Endothelial cell of umbilical vein (primary cell): ENCODE results near the gene ELOB. TPM values are rescaled to one million over a fixed set of nuclear protein-coding genes. Genes with fewer than 3 reads are reported as not detected.

Source experiments
- BruUV-seq: library from RNA; stranded (reverse); fragments of 400-500 nt; replicated peaks from 2 replicates; lab custom pipeline; 2021; lab: Mats Ljungman, UMichigan
- CTCF ChIA-PET: fragments of 300-600, 350-600 bp; sonication (Branson Sonifier 250); formaldehyde crosslinking; loops from one replicate; lab custom pipeline; 2021; ENCODE audit warnings: antibody characterized with exemption, inconsistent platforms; lab: Charles Lee
- POLR2A ChIA-PET: fragments of 300-600, 350-600 bp; sonication (Branson Sonifier 250); formaldehyde crosslinking; loops from one replicate; lab custom pipeline; 2021; ENCODE audit warnings: antibody characterized with exemption, inconsistent platforms; lab: Charles Lee
- DNase-seq: peaks from one replicate; pipeline ENCODE4 v3.0.0-alpha.2; 2011; ENCODE audit warnings: low read depth, low spot score
- FAIRE-seq: peaks from 2 replicates; lab custom pipeline; 2011; peaks lifted over from hg19 to GRCh38; lab: Jason Lieb, UNC
- H2AFZ ChIP-seq: 2 replicates; pipeline ENCODE4 v1.6.0; 2012; ENCODE audit warnings: low read depth, low read length, control low read depth, inconsistent platforms
- H3K27ac ChIP-seq: 2 replicates; pipeline ENCODE4 v1.5.1; 2011; ENCODE audit warnings: low read depth, mild to moderate bottlenecking, control low read depth, low read length, moderate library complexity; ENCODE audit not compliant: insufficient read depth
- H3K27me3 ChIP-seq, 2 experiments: 2 replicates each; pipeline versions ENCODE4 v1.6.0 to v1.6.1; 2011; ENCODE audit warnings: low read length in 2 of 2, mixed read lengths in 1 of 2; ENCODE audit not compliant: control insufficient read depth in 2 of 2, insufficient read depth in 2 of 2
- H3K36me3 ChIP-seq, 2 experiments: 2 replicates in 1 of 2; 3 replicates in 1 of 2; pipeline ENCODE4 v1.5.1; 2011; ENCODE audit warnings: low read length in 2 of 2, mild to moderate bottlenecking in 1 of 2, moderate library complexity in 1 of 2; ENCODE audit not compliant: control insufficient read depth in 2 of 2, insufficient read depth in 2 of 2; ENCODE audit errors: extremely low read depth in 1 of 2
- H3K4me1 ChIP-seq: 3 replicates; pipeline ENCODE4 v1.5.1; 2011; ENCODE audit warnings: mild to moderate bottlenecking, low read length; ENCODE audit not compliant: control insufficient read depth, insufficient read depth; ENCODE audit errors: extremely low read depth
- H3K4me2 ChIP-seq: 2 replicates; pipeline ENCODE4 v1.6.1; 2011; ENCODE audit warnings: low read length, control low read depth, mixed read lengths; ENCODE audit not compliant: insufficient read depth
- H3K4me3 ChIP-seq, 3 experiments: fragments of 200-600 bp in 1 of 3; sonication (generic), shearing (Covaris generic) in 1 of 3; replicated peaks in 1 of 3; 2 replicates each; pipeline ENCODE4 v1.5.1; 2011 to 2016; ENCODE audit warnings: control low read depth in 3 of 3, low read length in 3 of 3, mild to moderate bottlenecking in 2 of 3, inconsistent platforms in 1 of 3, low read depth in 1 of 3, moderate library complexity in 1 of 3; ENCODE audit not compliant: insufficient read depth in 1 of 3
- H3K79me2 ChIP-seq: 2 replicates; pipeline ENCODE4 v1.6.0; 2012; ENCODE audit warnings: low read length, inconsistent platforms; ENCODE audit not compliant: control insufficient read depth, insufficient read depth
- H3K9ac ChIP-seq: replicated peaks from 2 replicates; pipeline ENCODE3; 2011; ENCODE audit warnings: low read length, control low read depth; ENCODE audit not compliant: insufficient read depth; ENCODE audit errors: extremely low read depth
- H3K9me1 ChIP-seq: replicated peaks from 3 replicates; pipeline ENCODE4 v1.6.0; 2011; ENCODE audit warnings: mild to moderate bottlenecking, low read length; ENCODE audit not compliant: control insufficient read depth, insufficient read depth; ENCODE audit errors: extremely low read depth
- H3K9me3 ChIP-seq: replicated peaks from 2 replicates; pipeline ENCODE4 v1.5.1; 2012; ENCODE audit warnings: low read length, inconsistent platforms; ENCODE audit not compliant: control insufficient read depth, insufficient read depth
- H4K20me1 ChIP-seq: replicated peaks from 2 replicates; pipeline ENCODE3; 2011; ENCODE audit warnings: mild to moderate bottlenecking, low read length; ENCODE audit not compliant: control insufficient read depth, insufficient read depth; ENCODE audit errors: extremely low read depth
- CTCF ChIP-seq, 2 donors: IDR thresholded peaks; 1 replicate in 1 of 2; 2 replicates in 1 of 2; pipeline ENCODE4 v1.5.1; 2011; ENCODE audit warnings: low read length in 2 of 2, mild to moderate bottlenecking in 2 of 2, moderate library complexity in 2 of 2, control low read depth in 1 of 2, inconsistent platforms in 1 of 2, low read depth in 1 of 2; ENCODE audit not compliant: insufficient read depth in 1 of 2; ENCODE audit errors: extremely low read depth in 1 of 2
- EZH2 ChIP-seq: IDR thresholded peaks from 2 replicates; pipeline ENCODE4 v1.6.1; 2012; ENCODE audit warnings: borderline replicate concordance, low read depth, mild to moderate bottlenecking, moderate library complexity, low read length, inconsistent platforms; ENCODE audit not compliant: severe bottlenecking
- FOS ChIP-seq: IDR thresholded peaks from 2 replicates; pipeline ENCODE4 v1.6.1; 2011; ENCODE audit warnings: mild to moderate bottlenecking, low read length, moderate library complexity, borderline replicate concordance; ENCODE audit not compliant: insufficient read depth
- GATA2 ChIP-seq: IDR thresholded peaks from 2 replicates; pipeline ENCODE4 v1.7.0; 2011; ENCODE audit warnings: low read depth, mild to moderate bottlenecking, moderate library complexity, mixed read lengths, low read length; ENCODE audit not compliant: insufficient read length, insufficient read depth
- JUN ChIP-seq: IDR thresholded peaks from 2 replicates; pipeline ENCODE4 v1.6.1; 2011; ENCODE audit warnings: borderline replicate concordance, low read depth; ENCODE audit not compliant: insufficient read length, insufficient read depth
- MAX ChIP-seq: IDR thresholded peaks from 2 replicates; pipeline ENCODE4 v1.6.1; 2011; ENCODE audit not compliant: insufficient read depth, insufficient read length
- MYC ChIP-seq: IDR thresholded peaks from one replicate; pipeline ENCODE4 v1.6.1; 2011; ENCODE audit warnings: mild to moderate bottlenecking, low read depth, low read length
- POLR2A ChIP-seq: IDR thresholded peaks from 2 replicates; pipeline ENCODE4 v1.6.1; 2012; ENCODE audit warnings: low read depth, mild to moderate bottlenecking, control low read depth, low read length
- POLR2AphosphoS5 ChIP-seq: IDR thresholded peaks from 2 replicates; pipeline ENCODE4 v1.6.1; 2012; ENCODE audit warnings: low read depth, mild to moderate bottlenecking, control low read depth, low read length, moderate library complexity; ENCODE audit not compliant: insufficient read depth
- dilution Hi-C: fragments of 300-500 bp; cut with MboI; formaldehyde crosslinking; loops from one replicate; pipeline ENCODE4 v1.15.0; 2019; ENCODE audit warnings: low sequenced_read_pairs; ENCODE audit not compliant: extremely low pct_ligation_motif_present
- intact Hi-C: fragments of 100-400 bp; cut with micrococcal nuclease; formaldehyde crosslinking; loops from one replicate; pipeline ENCODE4 v1.10.0; 2022
- polyA plus RNA-seq, 4 experiments: library from polyadenylated mRNA; depleted of rRNA in 3 of 4; stranded (reverse) in 3 of 4; unstranded in 1 of 4; fragments of >200 nt; gene quantifications; 2 replicates each; pipeline versions ENCODE4 v1.2.1 to v1.2.3, GENCODE V29; 2011 to 2012; ENCODE audit warnings: missing spikeins in 1 of 4
- total RNA-seq: library from RNA; stranded (reverse); gene quantifications from 2 replicates; pipeline ENCODE4 v1.2.3, GENCODE V29; 2021

ELOB gene
- total and polyA plus RNA-seq, 2 donors (not counting 3 experiments of a cell fraction or from before 2014, with no cell fraction given): 251 to 848 TPM

DNA sequence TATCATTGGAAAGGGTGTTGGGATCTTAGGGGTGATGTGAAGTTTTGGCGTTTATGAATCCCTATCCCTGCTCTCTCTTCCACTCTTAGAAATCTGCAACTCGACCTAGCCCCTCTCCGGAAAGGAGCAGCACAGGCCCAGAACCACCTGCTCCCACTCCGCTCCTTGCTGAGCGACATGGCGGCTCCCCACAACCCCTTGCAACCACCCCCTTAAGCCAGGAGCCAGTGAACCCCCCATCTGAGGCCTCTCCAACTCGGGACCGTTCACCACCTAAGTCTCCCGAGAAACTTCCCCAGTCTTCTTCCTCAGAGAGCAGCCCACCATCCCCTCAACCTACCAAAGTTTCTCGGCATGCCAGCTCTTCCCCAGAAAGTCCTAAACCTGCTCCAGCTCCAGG is 15.6 kb downstream of the ELOB start:
- POLR2A ChIA-PET: no interaction called here
- intact Hi-C loops (no loop called here), dilution Hi-C loops (no loop called here)
- H3K9me3 ChIP-seq: no peaks in the 10 kb centered on the region
- peaks cover 99% of the 10 kb centered on the region for H3K79me2 ChIP-seq
- H4K20me1 ChIP-seq: peaks cover 5% of the 10 kb centered on the region
- BruUV-seq: no TSS peak
- no peak overlapping the region for H3K4me3 ChIP-seq
- CTCF ChIA-PET: no interaction called here
- no peak for FAIRE-seq
- TF ChIP-seq JUN (no peak), CTCF (IDR thresholded peaks at IDR 0.05; ENCODE audit: extremely low read depth in 1 of 2, insufficient read depth in 1 of 2, low read depth in 1 of 2, low read length in 2 of 2) (no peak), MAX (no peak), GATA2 (no peak), POLR2A (no peak), FOS (no peak), EZH2 (no peak), MYC (no peak), POLR2AphosphoS5 (no peak)
- DNase-seq: no peak
- no peak overlapping the region for H3K27ac ChIP-seq
- H3K4me2 ChIP-seq: no peak overlapping the region
- no peak overlapping the region for H3K9ac ChIP-seq
- no peaks in the 10 kb centered on the region for H3K9me1 ChIP-seq
- H3K27me3 ChIP-seq: no peaks in the 10 kb centered on the region
- no peaks in the 10 kb centered on the region for H3K4me1 ChIP-seq
- H2AFZ ChIP-seq: no peak overlapping the region
- peaks cover 80 to 82% of the 10 kb centered on the region in 2 experiments for H3K36me3 ChIP-seq
